Retinal pigment epithelial cell (primary cell): ENCODE measurements around the gene KLHDC10.
A peak's percentile ranks its signal among the peaks of the same experiment; 100 is the strongest.
"Not testable (repeated sequence)": the region's sequence is repeated elsewhere in the genome, so short reads cannot be mapped to it uniquely, and the experiment has no call there.

Experiments
- DNase-seq: peaks from one replicate; pipeline ENCODE4 v3.0.0-alpha.2; 2010; ENCODE audit warnings: low read depth
- H3K4me3 ChIP-seq: 2 replicates; pipeline ENCODE4 v1.5.1; 2011; ENCODE audit warnings: mild to moderate bottlenecking, low read length, control low read depth, moderate library complexity
- TF ChIP-seq, protein P1 (sequence below): conservative IDR thresholded peaks from 2 replicates; pipeline ENCODE4 v1.5.1; 2011; ENCODE audit warnings: low read depth, low read length, control low read depth, inconsistent platforms

KLHDC10 gene

DNA sequence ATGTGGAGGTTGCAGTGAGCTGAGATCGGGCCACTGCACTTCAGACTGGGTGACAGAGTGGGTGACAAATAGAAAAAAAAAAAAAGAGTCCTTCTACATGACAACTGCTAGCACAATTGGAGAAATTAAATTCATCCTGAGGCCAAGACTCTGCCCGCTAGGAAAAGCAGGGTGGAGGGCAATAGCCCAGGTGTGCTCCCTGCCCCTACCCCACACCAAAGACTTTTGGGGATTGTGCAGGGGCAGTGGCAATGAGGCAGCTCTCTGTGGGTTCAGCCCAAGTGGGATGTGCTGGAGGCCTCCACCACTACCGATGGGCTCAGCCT lies 73.6 kb downstream of the KLHDC10 start:
- no peak overlapping the region for H3K4me3 ChIP-seq
- DNase-seq = no peak
- TF ChIP-seq, protein P1, sequence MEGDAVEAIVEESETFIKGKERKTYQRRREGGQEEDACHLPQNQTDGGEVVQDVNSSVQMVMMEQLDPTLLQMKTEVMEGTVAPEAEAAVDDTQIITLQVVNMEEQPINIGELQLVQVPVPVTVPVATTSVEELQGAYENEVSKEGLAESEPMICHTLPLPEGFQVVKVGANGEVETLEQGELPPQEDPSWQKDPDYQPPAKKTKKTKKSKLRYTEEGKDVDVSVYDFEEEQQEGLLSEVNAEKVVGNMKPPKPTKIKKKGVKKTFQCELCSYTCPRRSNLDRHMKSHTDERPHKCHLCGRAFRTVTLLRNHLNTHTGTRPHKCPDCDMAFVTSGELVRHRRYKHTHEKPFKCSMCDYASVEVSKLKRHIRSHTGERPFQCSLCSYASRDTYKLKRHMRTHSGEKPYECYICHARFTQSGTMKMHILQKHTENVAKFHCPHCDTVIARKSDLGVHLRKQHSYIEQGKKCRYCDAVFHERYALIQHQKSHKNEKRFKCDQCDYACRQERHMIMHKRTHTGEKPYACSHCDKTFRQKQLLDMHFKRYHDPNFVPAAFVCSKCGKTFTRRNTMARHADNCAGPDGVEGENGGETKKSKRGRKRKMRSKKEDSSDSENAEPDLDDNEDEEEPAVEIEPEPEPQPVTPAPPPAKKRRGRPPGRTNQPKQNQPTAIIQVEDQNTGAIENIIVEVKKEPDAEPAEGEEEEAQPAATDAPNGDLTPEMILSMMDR = no peak

DNA sequence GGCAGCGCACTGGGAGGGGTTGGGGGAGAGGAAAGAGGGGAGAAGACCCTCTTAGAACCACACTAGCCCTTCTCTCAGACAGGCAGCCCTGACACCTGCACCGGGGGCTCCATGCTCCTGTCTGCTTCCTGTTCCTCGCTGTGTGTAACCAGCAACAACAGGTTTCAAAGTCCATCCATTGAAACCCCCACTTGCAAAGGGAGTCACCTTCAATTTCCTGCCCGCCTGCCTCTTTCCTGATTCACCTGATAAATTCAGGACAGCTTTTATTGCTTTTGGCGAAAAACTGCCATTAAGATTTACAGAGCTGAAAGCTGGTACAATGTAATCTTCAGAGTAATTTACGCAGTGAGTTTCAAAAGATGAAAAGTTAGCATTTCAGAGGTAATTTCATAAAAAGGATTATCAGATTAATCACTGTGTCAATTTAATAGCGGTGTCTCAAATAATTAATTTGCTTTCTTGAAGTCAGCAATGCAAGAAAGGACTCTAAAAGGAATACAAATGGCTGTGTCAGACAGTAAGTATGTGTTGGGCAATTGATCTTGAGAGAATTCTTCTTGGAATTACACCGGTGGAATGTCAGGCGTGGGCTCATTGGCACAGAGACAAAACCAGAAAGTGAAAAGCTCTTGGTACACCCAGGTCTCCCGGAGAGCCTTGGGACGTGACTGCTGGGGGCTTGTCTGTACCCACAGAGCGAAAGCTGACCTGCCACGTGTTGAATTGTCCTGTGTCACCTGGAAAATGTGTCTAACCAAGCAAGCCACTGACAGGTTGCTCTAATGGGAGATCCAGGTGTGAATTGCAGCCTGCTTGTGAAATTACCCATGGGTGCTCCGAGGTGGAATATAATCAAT lies 74.2 kb downstream of the KLHDC10 start:
- DNase-seq = peak; percentile 90
- no peak overlapping the region for H3K4me3 ChIP-seq
- TF ChIP-seq, protein P1 = no peak

DNA sequence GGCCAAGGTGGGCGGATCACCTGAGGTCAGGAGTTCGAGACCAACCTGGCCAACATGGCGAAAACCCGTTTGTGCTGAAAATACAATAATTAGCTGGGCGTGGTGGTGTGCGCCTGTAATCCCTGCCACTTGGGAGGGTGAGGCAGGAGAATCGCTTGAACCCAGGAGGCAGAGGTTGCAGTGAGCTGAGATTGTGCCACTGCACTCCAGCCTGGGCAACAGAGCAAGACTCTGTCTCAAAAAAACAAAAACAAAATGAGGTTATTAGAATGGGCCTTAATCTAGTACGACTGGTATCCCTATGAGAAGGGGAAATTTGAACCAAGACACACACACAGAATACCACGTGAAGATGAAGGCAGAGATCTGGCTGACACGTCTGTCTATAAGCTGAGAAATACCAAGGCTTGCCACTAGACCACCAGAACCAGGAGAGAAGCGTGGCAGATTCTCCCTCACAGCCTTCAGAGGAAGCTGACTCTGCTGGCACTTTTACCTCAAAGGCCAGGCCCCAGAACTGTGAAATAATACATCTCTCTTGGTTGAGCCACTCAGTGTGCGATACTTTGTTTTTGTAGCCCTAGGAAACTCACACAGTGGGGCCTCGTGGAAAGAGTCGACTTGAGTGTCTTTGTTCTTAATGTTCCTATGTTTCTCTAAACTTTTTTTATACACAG lies 75.2 kb downstream of the KLHDC10 start:
- TF ChIP-seq, protein P1 = no peak
- DNase-seq = no peak
- H3K4me3 ChIP-seq = no peak overlapping the region

DNA sequence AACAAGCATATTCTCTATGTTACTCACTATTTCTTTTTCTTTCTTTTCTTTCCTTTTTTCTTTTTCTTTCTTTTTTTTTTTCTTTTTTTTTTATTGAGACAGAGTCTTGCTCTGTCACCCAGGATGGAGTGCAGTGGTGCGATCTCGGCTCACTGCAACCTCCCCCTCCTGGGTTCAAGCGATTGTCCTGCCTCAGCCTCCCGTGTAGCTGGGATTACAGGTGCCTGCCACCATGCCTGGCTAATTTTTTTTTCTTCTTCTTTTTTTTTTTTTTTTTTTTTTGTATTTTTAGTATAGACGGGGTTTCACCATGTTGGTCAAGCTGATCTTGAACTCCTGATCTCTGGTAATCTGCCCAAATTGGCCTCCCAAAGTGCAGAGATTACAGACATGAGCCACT lies 75.8 kb downstream of the KLHDC10 start:
- not testable (repeated sequence) for DNase-seq, H3K4me3 ChIP-seq

DNA sequence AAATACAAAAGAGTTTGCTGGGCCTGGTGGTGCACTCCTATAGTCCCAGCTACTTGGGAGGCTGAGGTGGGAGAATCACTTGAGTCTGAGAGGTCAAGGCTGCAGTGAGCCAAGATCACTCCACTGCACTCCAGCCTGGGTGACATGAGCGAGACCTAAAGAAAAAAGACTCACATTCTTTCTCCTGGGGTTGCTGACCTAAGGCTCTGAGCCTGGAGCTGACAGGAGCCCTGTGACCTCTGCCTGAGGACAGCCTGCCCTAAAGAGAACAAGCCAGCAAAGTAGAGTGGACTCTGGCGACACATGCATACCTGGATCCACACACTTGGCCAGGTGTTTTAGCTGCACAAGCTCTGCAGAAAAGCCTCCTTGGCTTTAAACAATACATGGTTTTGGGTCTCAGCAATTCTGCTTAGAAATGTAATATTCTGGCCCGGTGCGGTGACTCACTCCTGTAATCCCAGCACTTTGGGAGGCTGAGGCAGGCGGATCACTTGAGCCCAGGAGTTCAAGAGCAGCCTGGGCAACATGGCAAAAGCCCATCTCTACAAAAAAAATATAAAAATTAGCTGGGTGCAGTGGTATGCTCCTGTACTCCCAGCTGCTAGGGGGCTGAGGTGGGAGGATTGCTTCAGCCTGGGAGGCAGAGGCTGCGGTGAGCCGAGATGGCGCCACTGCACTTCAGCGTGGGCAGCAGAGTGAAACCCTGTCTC lies 76.5 kb downstream of the KLHDC10 start:
- DNase-seq = no peak
- TF ChIP-seq, protein P1 = no peak
- no peak overlapping the region for H3K4me3 ChIP-seq

DNA sequence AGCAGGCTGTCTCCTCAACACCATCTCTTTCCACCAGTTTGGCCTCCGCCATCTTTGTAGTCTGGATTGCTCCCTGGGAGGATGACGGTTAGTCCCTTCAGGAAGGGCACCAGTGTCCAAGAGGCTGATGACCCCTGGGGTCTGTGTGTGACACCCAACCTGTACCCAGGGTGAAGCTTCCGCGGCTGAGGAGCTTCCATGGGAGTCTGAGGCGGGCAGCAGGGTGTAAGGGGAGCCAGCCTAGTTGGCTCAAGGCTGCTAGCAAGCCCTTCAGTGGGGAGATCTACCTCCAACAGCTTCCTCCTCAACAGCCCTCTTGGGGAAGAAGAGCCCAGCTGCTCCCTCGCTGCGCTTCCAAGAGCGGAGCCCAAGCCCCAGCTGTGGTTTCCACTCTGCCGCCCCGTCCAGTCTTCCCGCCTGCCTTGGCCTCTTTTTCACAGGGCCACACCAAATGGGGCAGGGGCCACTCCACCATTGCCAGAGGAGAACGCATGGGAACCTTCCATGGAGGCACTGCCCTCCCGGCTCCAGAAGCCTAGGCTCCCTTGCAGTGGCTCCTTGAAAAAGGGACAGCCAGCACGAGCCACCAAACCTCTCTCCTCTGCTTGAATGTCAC lies 77.5 kb downstream of the KLHDC10 start:
- no peak for DNase-seq
- TF ChIP-seq, protein P1 = no peak
- H3K4me3 ChIP-seq = no peak overlapping the region

DNA sequence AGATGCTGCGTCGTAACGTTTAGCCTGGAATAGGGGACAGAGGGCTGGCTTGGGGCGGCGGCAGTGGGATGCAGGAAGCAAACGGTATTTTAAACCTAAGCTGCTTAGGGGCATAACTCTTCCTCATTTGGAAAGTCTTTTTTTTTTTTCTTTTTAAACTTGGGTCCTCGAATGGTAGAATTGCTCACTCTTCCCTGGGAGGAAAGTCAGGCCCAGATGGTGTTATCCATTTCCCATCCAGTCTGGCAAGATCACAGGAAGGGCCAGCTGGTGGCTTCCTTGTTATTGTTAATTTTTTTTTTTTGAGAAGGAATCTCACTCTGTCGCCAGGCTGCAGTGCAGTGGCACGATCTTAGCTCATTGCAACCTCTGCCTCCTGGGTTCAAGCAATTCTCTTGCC lies 78.2 kb downstream of the KLHDC10 start:
- no peak for DNase-seq
- no peak overlapping the region for H3K4me3 ChIP-seq

More for the DNA sequence above, 78.2 kb downstream of the KLHDC10 start:
- TF ChIP-seq, protein P1 = no peak
